Measurements from ENCODE around the gene DNAH8.
"Not testable (repeated sequence)": the region's sequence is repeated elsewhere in the genome, so short reads cannot be mapped to it uniquely, and the experiment has no call there.

DNAH8 gene

DNA sequence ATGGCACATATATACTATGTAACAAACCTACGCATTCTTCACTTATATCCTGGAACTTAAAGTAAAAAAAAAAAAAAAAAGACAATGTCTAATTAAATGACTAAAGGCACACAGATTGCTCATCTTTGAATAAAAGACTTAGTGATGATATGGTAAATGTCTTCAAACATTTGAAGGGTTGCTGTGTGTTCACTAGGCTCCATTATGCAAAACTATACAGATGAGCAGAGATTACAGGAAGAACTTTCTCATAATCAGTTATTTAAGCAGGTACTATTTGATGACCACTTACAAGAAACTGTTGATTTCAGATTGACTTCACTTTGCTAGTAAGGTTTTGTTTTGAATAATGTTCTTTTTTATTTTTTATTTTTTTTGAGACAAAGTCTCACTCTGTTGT is 34.4 kb downstream of the DNAH8 start:
- DNase-seq (ENCODE audit: low read depth in 2 of 2): no peak

DNA sequence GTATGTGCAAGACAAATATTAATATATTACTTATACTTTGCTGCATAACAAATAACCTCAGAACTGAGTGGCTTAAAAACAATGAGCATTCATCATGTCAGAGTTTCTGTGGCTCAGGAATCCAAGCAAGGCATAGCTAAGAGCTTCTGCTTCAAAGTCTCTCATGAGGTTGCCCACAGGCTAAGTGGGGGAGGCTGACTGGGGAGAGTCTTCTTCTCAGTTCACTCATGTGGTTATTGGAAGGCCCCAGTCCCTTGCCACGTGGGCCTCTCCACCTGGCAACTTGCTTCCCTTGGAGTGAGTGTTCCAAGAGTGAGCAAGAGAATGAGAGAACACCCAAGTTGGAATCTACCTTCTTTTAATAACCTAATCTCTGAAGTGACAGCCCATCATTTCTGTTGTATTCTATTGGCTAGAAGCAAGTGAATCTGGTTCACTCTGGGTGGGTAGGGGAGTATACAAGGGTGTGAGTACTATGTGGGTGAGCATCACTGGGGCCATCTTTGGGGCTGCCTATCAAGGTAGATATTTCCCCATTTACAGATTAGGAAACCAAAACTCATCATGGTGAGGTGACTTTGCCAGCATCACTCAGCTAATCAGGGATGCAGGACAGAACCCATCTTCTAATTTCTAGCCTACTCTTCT is 36.0 kb downstream of the DNAH8 start:
- DNase-seq (ENCODE audit: low read depth in 2 of 2): no peak

DNA sequence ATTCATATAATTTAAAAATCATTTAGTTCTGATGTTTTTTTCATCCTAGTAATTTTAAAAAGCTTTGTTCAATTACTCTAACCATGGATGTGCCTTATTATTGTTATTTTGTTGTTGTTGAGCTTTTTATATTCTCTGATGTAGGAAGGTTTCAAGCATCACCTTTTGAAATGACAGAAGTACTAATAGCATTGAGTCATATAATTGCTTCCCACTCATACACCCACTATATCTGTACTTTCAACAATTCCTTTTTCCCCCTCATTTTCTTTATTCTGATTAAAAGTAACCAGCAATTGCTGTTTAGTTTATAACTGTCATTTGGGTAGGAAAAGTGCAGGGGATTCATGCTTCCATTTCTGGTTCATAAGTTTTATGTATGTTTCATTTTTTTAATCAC is 38.6 kb downstream of the DNAH8 start:
- no peak for DNase-seq (ENCODE audit: low read depth in 2 of 2)

DNA sequence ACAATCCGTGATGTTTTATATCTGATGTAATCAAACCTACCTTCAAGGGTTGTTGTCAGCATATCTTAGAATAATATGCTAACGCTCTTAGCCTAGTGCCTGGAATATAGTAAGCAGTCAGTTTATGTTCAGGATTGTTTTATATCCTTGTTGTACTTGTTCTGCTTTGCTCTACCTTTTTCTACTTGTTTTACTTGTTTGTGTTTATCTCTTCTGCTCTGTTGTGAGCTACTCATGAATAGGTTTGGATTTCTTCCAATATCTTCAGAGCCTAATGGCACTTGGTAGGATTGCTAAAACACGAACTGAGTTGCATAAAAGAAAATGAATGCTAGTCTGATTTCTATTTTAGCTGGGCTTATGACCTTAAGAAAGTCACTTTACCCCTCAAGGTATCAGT is 40.1 kb downstream of the DNAH8 start:
- DNase-seq (ENCODE audit: low read depth in 2 of 2): no peak

DNA sequence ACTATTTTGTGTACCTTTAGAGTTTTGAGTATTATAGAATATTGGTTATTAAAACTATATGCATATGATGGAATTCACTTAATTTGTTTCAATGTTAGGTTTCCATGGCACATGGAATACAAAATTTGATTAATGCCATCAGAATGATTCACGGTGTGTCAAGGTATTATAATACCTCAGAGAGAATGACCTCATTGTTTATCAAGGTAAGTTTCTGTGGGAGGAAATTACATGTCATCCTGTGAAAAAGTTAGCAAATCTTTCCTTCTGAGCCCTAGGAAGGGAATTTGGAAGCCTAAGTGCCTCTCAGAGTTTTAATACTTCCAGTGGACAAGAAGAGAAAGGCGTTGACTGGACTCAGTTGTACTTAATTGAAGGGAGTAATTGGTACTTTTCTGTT is 40.8 kb downstream of the DNAH8 start:
- no peak for DNase-seq (ENCODE audit: low read depth in 2 of 2)

DNA sequence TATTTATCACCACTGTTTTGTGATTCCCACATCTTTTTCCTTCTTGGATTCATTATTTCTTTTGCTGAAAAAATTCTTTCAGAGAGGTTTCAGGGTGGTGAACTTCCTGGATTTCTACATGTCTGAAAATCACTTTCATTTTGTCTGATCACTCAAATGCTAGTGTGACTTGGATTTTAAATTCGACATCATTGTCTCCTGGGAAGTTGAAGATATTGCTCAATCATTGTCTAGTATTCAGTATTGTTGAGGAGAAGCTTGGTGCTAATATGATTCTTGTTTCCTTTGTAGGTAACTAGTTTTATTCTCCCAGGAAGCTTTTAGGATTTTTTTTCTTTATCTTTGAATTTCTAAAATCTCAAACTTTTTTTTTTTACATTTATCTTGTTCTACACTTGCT is 45.0 kb downstream of the DNAH8 start:
- no peak for DNase-seq (ENCODE audit: low read depth in 2 of 2)

DNA sequence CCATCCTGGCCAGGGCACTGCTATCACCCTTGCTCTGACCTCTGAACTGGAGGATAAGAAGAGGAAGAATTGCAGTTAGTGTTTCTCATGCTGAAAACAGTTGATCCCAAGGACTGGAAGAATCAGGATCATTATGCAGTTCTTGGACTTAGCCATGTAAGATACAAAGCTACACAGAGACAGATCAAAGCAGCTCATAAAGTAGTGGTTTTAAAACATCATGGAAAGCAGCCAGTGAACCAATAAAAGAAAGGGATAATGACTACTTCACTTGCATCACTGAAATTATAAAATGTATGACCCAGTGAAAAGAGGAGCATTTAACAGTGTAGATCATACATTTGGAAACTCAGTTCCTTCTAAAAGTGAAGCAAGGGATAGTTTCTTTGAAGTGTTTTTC is 47.7 kb downstream of the DNAH8 start:
- DNase-seq (ENCODE audit: low read depth in 2 of 2): no peak

DNA sequence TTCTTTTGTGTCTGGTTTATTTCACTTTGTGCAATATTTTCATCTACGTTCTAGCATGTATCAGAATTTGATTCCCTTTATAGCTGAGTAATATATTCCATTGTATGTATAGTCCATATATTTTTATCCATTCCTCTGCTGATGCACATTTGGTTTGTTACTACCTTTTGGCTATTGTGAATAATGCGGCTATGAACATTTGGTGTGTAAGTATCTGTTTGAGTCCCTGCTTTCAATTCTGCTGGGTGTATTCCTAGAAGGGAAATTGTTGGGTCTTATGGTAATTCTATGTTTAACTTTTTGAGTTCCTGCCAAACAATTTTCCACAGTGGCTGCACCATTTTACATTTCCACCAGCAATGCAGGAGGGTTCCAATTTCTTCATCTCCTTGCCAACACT is 52.4 kb downstream of the DNAH8 start:
- DNase-seq (ENCODE audit: low read depth in 2 of 2): no peak

DNA sequence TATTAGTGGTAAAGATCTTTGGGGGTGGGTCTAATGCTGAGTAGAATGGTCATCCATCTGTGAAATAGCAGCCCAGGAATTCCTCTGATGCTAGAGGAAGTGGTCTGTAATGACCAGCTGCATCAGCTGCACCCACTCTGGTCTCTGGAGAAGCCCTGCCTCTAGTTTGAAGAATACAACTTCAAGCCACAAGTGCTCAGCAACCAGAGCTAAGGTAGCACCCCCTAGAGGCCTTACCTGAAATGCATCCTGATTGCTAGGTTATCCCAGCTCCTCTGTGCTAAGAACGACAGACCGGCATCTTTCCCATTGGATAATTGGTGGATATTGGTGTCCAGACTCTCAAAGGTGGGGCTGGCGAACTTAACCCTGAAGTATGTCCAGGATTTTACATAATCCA is 58.2 kb downstream of the DNAH8 start:
- no peak for DNase-seq (ENCODE audit: low read depth in 2 of 2)

DNA sequence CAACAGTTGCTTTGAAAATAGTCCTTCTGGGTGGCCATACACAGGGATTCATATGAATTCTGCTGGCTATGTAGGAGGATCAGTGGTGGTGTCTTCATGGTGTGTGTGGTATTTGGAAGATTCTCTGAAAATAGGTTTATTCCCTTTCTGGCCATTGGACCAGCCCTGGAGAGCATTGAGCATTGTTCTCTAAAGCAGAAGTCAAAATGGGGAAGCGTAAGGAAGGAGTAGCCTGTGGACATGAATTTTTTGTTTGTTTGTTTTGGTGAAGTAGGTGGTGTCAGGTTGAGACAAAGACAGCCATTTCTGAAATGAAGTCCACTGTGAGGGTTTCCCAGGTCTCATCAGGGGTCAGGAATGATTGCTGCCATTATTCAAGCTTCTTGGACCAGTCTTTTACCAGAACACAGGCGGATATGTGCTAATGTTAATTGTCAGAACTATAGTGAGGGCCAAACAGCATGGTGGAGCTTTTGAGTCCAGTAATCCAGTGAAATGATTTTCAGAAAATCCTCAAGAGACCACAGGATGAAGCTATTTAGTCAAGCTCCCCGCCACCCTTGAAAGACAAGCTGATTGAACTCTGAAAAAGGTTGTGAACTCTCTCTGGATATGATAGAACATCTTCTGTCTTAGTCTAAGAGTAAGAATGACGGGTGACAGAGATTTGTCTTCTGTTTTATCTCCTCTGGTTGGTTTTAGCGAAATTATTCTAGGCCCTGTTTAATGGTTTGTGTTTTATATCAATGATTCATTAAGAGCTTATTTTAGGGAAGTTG is 60.0 kb downstream of the DNAH8 start:
- no peak for DNase-seq (ENCODE audit: low read depth in 2 of 2)

DNA sequence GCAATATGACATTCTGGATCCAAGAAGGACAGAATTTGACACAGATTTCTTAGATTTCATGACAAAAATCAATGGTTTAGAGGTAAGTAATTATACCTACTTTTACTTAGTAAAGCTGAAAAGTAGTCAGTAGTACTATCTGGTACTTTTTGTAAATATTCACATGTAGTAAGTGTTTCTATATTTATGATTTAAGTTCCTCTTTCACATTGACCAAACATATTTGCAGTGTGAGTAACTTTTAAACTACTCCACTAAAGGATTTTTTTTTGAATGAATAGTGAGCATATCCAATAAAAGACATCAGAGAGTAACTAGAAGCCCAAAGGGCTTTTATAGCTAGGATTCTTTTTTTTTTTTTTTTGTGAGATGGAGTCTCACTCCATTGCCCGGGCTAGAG is 60.8 kb downstream of the DNAH8 start:
- DNase-seq (ENCODE audit: low read depth in 2 of 2): no peak

DNA sequence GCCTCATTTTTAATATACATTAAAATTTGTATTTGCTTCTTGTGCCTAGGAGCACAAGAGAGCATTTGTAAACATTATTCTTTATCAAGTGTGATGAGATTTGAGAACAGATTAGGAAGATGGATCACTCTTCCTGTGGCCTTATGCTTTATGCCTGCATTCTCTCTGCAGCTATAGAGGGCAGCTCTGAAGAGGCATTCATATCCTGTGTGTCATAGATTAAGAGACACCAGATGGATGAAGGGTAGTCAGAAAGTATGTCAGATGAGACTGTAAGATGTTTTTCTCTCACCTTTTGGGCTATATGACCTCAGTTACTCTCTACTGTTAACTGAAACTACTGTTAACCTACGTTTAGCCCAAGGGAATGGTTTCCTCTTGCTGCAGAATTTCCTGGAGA is 61.4 kb downstream of the DNAH8 start:
- no peak for DNase-seq (ENCODE audit: low read depth in 2 of 2)

DNA sequence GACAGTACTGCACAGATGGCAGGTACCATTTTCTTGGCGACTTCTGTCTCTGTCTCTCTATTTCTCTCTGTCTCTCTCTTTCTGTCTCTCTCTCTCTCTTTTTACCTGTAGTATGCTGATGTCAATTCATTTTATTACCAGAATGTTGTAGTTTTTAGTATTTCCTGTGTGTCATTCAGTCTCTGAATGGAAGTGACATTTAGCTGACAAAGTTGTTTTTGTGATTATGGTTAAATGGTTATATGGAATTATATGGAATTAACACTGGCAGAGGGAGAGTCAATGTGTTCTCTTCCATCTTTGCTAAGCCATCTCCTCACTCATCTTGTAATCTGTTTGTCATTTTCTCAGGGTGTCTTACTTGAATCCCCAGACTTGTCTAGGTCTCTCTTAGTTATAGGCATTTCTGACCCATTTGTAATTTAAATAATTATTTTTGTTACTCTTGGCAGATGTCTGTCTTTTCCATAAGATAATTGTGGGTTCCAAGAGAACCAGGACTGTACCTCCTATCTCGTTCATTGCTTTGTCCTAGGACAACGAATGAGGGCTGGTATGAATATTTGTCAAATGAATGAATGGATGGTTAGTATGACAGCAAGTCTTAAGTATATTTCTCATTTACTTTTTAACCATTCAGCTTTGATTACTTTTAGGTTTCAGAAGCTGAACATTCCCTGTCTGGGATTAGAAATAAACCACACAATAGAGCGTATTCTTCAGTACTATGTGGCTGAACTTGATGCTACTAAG is 64.4 kb downstream of the DNAH8 start:
- DNase-seq (ENCODE audit: low read depth in 2 of 2): no peak

DNA sequence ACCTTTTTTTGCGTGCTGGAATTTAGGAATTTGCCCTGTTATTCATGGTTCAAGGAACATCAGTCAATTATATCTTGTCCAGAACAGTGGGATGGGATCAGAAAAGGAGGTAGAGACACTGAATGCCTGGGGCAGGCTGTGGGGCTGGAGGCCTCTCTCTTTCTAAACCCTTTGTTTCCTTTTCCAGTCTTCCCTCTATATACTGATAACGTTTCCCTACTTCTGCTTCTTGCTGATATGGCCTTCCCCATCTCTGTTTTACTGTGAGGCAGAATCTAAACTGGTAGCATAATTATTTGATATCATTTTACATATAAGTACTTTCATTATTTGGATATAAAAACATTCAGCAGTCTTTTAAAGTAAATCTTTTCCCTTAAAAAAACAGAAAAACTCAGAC is 67.5 kb downstream of the DNAH8 start:
- no peak for DNase-seq (ENCODE audit: low read depth in 2 of 2)

DNA sequence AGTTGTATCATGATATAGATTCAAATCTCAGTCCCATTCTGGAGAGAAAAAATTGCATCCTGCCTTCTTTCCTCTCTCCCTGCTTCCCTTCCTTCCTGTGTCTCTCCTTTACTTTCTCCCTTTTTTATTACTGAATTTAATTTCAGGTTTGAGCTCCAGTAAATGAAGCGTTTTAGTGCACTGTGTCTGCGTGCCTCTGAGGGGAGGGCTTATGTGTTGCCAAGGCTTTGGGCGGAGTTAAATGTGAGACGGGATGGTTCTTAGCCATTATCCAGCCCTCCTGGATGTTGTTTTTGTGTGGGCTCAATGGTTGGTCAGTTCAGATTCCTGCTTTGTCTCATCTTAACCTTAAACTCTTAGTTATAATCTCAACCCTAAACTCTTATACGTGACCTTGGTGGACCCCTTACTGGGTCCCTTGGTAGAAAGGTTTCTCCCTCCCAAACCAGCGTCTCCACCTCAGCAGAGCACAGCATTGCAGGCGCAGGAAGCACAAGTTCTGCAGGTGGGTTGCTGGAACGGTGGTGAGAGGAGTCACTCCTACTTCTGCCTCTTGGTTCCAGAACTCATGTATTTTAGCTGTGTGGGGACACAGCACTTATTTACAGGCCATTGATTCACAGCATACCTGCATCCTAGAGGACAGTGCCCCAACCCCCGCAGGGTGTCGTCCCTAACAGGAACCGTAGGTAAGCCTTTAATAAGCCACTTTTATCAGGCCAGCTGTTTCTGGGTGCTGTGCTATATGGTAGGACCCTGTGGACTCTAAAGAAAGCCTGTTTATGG is 68.5 kb downstream of the DNAH8 start:
- no peak for DNase-seq (ENCODE audit: low read depth in 2 of 2)

DNA sequence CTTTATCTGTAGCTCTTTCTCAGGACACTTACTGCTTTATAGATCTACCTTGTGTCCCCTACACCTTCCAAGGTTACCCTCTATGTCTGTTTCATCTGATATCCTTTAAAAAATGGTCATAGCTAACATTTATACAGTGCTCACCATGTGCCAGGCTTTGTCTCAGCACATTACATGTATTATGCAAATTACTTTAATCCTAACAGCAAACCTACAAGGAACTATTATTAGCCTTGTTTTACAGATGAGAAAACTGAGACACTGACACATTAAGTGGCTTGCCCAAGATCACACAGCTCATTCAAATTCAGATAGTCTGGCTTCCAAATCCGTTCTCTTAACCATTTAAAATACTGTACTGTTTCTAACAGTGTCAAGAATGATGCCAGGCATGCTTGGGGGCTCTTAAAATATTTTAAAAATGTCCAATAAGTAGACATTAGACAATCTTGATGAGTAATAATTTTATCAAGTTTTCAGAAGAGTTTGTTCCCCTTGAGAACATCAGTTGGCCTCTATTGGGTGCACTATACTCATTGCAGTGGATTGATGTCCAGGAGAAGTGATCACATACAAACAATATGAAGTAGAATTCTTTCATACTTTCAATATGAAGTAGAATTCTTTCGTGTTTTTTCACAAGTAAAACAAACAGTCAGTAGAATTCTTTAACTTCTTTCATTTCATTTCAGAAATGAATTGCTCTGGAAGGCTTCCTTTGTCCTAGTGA is 69.6 kb downstream of the DNAH8 start:
- no peak for DNase-seq (ENCODE audit: low read depth in 2 of 2)

DNA sequence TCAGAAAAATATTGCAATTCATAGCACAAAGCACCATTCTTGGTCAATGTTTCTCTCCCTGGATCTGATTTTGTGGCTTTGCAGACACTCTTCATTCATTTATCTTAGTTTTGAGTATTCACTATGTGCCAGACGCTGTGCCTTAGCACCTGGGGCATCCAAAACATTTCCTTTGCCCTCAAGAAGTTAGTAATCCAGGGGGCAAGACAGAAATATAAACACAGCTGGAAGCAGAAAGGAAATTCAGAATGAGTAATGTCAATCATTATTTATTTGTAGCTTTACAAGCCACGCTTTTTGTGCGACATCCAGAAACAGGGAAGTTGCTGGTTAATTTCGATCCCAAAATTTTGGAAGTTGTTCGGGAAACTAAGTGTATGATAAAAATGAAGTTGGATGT is 71.4 kb downstream of the DNAH8 start:
- DNase-seq (ENCODE audit: low read depth in 2 of 2): no peak

DNA sequence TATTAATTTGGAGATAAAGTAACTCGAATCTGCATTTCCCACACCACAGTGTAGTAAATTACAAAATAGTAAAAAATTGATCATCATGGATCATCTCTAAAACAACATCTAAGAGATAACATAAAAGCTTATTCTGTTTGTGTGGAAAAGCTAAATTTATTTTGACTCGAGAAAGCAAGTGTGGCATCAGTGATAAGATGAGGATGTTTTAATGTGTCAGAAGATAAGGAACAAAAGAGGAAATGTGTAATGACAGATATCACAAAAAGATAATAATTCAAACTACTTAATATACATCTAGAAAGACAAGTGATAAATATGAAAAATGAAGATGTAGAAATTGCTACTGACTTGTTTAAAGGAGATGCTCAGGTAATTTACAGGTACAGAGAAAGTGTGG is 74.1 kb downstream of the DNAH8 start:
- DNase-seq (ENCODE audit: low read depth in 2 of 2): no peak

DNA sequence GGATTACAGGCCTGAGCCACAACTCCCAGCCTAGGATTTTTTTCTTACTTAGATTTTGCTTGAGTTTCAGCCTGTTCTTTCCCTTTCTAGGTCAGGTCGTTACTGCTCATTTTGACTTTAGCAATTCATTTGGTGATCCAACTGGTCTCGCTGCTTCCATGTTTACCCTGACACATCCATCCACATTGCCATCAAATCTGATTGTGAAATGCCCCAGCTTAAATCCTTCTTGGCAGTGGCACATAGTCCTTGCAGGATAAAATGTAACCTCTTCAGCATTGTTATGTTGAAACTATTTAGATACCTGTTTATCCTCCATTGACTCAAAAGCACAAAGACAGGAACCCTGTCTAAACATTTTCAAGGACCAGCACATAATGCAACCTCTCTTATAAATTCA is 77.2 kb downstream of the DNAH8 start:
- no peak for DNase-seq (ENCODE audit: low read depth in 2 of 2)

DNA sequence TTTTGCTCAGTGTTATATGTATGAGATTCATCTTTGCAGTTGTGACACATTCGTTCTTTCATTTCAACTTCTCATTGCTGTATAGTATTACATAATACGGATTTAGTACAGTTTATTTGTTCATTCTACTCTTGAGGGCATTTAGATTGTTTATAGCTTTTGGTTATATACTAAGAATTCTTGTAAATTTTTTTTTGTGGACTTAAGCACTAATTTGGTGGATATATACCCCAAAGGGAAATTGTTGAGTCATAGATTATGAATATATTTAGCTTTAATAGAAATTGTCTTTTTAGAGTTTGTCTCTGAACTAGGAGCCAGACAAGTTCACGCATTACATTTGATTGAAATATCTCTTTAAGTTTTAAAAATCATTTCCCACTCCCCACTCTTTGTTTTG is 79.6 kb downstream of the DNAH8 start:
- DNase-seq (ENCODE audit: low read depth in 2 of 2): no peak

DNA sequence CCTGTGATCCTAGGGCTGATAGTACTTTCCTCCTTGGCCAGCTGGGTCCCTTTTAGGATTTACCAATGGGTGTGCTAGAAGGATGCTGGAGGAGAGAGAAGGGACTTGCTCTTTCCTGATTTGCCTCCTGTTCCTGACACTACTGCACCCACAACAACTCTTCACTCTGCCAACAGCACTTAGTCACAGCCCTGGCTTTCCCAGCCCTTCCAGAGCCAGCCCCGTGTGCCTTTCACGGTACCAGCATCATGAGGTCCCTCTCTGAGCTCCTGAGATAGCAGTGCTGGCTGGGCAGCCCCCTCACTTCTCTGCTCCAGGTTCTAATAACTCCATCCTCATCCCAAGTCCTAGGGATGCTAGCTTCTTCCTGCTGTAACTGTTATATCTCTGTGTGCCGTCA is 80.9 kb downstream of the DNAH8 start:
- no peak for DNase-seq (ENCODE audit: low read depth in 2 of 2)

DNA sequence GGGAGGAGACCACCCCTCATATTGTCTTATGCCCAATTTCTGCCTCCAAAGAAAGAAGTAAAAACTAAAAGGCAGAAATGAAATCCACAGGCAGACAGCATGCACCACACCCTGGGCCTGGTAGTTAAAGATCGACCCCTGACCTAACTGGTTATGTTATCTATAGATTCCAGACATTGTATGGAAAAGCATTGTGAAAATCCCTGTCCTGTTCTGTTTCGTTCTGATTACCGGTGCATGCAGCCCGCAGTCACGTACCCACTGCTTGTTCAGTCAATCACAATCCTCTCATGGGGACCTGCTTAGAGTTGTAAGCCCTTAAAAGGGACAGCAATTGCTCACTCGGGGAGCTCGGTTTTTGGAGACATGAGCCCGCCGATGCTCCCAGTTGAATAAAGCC is 81.3 kb downstream of the DNAH8 start:
- not testable (repeated sequence) for DNase-seq (ENCODE audit: low read depth in 2 of 2)
